Left kidney (tissue), 8 donors: ENCODE results near the gene SERPING1. TPM values are rescaled to one million over a fixed set of nuclear protein-coding genes. Genes with fewer than 3 reads are reported as not detected.

ENCODE experiments used
- DNase-seq: peaks from one replicate; pipeline ENCODE4 v3.0.0-alpha.2; 2013
- long read RNA-seq, 8 donors: transcript quantifications; one replicate each; lab custom pipeline, GENCODE V29; 2026
- polyA plus RNA-seq: library from polyadenylated mRNA; unstranded; fragments of 120-200 nt; gene quantifications from one replicate; pipeline ENCODE4 v1.2.1, GENCODE V29; 2013; ENCODE audit not compliant: insufficient read length

The SERPING1 gene
- 137 TPM for polyA plus RNA-seq
- long read RNA-seq, donor 1, transcript SERPING1-209 (2 exons, 908 nt), result major isoform, 15 of 233 reads
- long read RNA-seq, donor 1, transcript SERPING1-210 (6 exons, 1,004 nt), result minor isoform, 6 of 233 reads
- long read RNA-seq, donor 1, partial matches to known transcripts, result 207 of 233 reads
- long read RNA-seq, donor 1, other reads (novel, unspliced or antisense), result 0 of 233 reads
- long read RNA-seq, donor 2, transcript SERPING1-201 (8 exons, 2,002 nt), result major isoform, 18 of 158 reads
- long read RNA-seq, donor 2, transcript SERPING1-209 (2 exons, 908 nt), result minor isoform, 6 of 158 reads
- long read RNA-seq, donor 2, partial matches to known transcripts, result 132 of 158 reads
- long read RNA-seq, donor 2, other reads (novel, unspliced or antisense), result 0 of 158 reads
- long read RNA-seq, donor 3, transcript SERPING1-201 (8 exons, 2,002 nt), result major isoform, 14 of 132 reads
- long read RNA-seq, donor 3, partial matches to known transcripts, result 115 of 132 reads
- long read RNA-seq, donor 3, other reads (novel, unspliced or antisense), result 0 of 132 reads
- long read RNA-seq, donor 4, partial matches to known transcripts, result 17 of 19 reads
- long read RNA-seq, donor 4, other reads (novel, unspliced or antisense), result 0 of 19 reads
- long read RNA-seq, donor 5, transcript SERPING1-201 (8 exons, 2,002 nt), result major isoform, 20 of 138 reads
- long read RNA-seq, donor 5, transcript SERPING1-209 (2 exons, 908 nt), result minor isoform, 7 of 138 reads
- long read RNA-seq, donor 5, transcript SERPING1-210 (6 exons, 1,004 nt), result minor isoform, 5 of 138 reads
- long read RNA-seq, donor 5, partial matches to known transcripts, result 106 of 138 reads
- long read RNA-seq, donor 5, other reads (novel, unspliced or antisense), result 0 of 138 reads
- long read RNA-seq, donor 6, transcript SERPING1-201 (8 exons, 2,002 nt), result minor isoform, 7 of 182 reads
- long read RNA-seq, donor 6, transcript SERPING1-209 (2 exons, 908 nt), result major isoform, 9 of 182 reads
- long read RNA-seq, donor 6, partial matches to known transcripts, result 165 of 182 reads
- long read RNA-seq, donor 6, other reads (novel, unspliced or antisense), result 0 of 182 reads
- long read RNA-seq, donor 7, transcript SERPING1-201 (8 exons, 2,002 nt), result major isoform, 10 of 193 reads
- long read RNA-seq, donor 7, transcript SERPING1-209 (2 exons, 908 nt), result minor isoform, 5 of 193 reads
- long read RNA-seq, donor 7, partial matches to known transcripts, result 177 of 193 reads
- long read RNA-seq, donor 7, other reads (novel, unspliced or antisense), result 0 of 193 reads
- long read RNA-seq, donor 8, transcript SERPING1-209 (2 exons, 908 nt), result minor isoform, 6 of 132 reads
- long read RNA-seq, donor 8, transcript SERPING1-201 (8 exons, 2,002 nt), result major isoform, 15 of 132 reads
- long read RNA-seq, donor 8, partial matches to known transcripts, result 109 of 132 reads
- long read RNA-seq, donor 8, other reads (novel, unspliced or antisense), result 0 of 132 reads

- DNase-seq, result peak; percentile 61
These were observed at the start of gene SERPING1 for GRCh38 chr11:57597461-57597915. TSS of gene SERPING1 (plus strand) at chr11:57597685. CDS start at chr11:57598271, 586 bp downstream.

- DNase-seq, result no peak
These were observed 49.6 kb upstream of the SERPING1 start for GRCh38 chr11:57547854-57548377.

- no peak for DNase-seq
These were observed 47.5 kb upstream of the SERPING1 start for GRCh38 chr11:57549983-57550382.

GRCh38 chr11:57551941-57552340 lies 45.5 kb upstream of the SERPING1 start:
- no peak for DNase-seq

- DNase-seq, result no peak
These were observed 45.0 kb upstream of the SERPING1 start for GRCh38 chr11:57552479-57552878.

GRCh38 chr11:57555393-57555792 lies 42.1 kb upstream of the SERPING1 start:
- no peak for DNase-seq

- DNase-seq, result no peak
These were observed 41.4 kb upstream of the SERPING1 start for GRCh38 chr11:57556041-57556440.

GRCh38 chr11:57560146-57560545 lies 37.3 kb upstream of the SERPING1 start:
- DNase-seq, result no peak

- no peak for DNase-seq
These were observed 34.9 kb upstream of the SERPING1 start for GRCh38 chr11:57562596-57562995.

- DNase-seq, result peak; percentile 41
These were observed 31.2 kb upstream of the SERPING1 start for GRCh38 chr11:57566005-57566904.

- peak; percentile 19 for DNase-seq
These were observed 30.5 kb upstream of the SERPING1 start for GRCh38 chr11:57566905-57567514.

GRCh38 chr11:57567515-57568329 lies 29.8 kb upstream of the SERPING1 start, which contains the start of gene UBE2L6:
TSS of gene UBE2L6 (minus strand) at chr11:57567672. CDS start at chr11:57567611, 61 bp downstream.
- DNase-seq, result peak; percentile 49

- DNase-seq, result peak; percentile 83
These were observed 29.1 kb upstream of the SERPING1 start for GRCh38 chr11:57568330-57568766.

GRCh38 chr11:57571606-57572005 lies 25.9 kb upstream of the SERPING1 start:
- no peak for DNase-seq

- DNase-seq, result no peak
These were observed 23.4 kb upstream of the SERPING1 start for GRCh38 chr11:57574061-57574460.

GRCh38 chr11:57584341-57584740 lies 13.1 kb upstream of the SERPING1 start:
- DNase-seq, result no peak

- DNase-seq, result no peak
These were observed 12.2 kb upstream of the SERPING1 start for GRCh38 chr11:57585301-57585700.

- DNase-seq, result no peak
These were observed 10.7 kb upstream of the SERPING1 start for GRCh38 chr11:57586711-57587245.
